ENCODE data around the gene ITGAV.

DNA sequence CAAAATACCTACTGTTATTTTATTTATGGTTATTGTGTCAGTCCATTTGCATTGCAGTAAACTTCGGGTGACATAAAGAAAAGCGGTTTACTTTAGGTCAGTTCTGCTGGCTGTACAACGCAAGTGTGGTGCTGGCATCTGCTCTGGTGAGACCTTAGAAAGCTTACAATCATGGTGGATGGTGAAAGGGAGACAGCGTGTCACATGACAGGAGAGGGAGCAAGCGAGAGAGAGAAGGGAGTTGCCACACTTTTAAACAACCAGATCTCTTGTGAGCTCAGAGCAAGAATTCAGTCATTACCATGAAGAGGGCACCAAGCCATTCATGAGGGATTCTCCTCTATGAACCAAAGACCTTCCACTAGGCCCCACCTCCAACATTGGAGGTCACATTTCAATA lies 102.0 kb downstream of the ITGAV start:
- TF ChIP-seq, protein P1, sequence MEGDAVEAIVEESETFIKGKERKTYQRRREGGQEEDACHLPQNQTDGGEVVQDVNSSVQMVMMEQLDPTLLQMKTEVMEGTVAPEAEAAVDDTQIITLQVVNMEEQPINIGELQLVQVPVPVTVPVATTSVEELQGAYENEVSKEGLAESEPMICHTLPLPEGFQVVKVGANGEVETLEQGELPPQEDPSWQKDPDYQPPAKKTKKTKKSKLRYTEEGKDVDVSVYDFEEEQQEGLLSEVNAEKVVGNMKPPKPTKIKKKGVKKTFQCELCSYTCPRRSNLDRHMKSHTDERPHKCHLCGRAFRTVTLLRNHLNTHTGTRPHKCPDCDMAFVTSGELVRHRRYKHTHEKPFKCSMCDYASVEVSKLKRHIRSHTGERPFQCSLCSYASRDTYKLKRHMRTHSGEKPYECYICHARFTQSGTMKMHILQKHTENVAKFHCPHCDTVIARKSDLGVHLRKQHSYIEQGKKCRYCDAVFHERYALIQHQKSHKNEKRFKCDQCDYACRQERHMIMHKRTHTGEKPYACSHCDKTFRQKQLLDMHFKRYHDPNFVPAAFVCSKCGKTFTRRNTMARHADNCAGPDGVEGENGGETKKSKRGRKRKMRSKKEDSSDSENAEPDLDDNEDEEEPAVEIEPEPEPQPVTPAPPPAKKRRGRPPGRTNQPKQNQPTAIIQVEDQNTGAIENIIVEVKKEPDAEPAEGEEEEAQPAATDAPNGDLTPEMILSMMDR (IDR thresholded peaks at IDR 0.05): no peak
- no peak for TF ChIP-seq POLR2A (IDR thresholded peaks at IDR 0.05)
